Sigmoid colon (tissue), 4 donors: ENCODE data around the gene TPH2.

ENCODE experiments used
- CTCF ChIP-seq, 4 experiments: fragments of 450-650 bp in 3 of 4; fragments of 200-600 bp in 1 of 4; IDR thresholded peaks; one replicate each; pipeline ENCODE4 v1.5.1; 2016 to 2019; ENCODE audit warnings: antibody characterized with exemption in 4 of 4, mild to moderate bottlenecking in 3 of 4, moderate library complexity in 2 of 4
- POLR2A ChIP-seq, 2 donors: fragments of 450-650 bp; IDR thresholded peaks; one replicate each; pipeline ENCODE4 v1.6.1; 2016; ENCODE audit warnings: antibody characterized with exemption in 2 of 2, mild to moderate bottlenecking in 2 of 2, moderate library complexity in 2 of 2
- POLR2AphosphoS5 ChIP-seq, 4 donors: sonication (generic); formaldehyde crosslinking; IDR thresholded peaks; one replicate each; pipeline ENCODE4 v1.6.1; 2017; ENCODE audit warnings: antibody characterized with exemption in 4 of 4

DNA sequence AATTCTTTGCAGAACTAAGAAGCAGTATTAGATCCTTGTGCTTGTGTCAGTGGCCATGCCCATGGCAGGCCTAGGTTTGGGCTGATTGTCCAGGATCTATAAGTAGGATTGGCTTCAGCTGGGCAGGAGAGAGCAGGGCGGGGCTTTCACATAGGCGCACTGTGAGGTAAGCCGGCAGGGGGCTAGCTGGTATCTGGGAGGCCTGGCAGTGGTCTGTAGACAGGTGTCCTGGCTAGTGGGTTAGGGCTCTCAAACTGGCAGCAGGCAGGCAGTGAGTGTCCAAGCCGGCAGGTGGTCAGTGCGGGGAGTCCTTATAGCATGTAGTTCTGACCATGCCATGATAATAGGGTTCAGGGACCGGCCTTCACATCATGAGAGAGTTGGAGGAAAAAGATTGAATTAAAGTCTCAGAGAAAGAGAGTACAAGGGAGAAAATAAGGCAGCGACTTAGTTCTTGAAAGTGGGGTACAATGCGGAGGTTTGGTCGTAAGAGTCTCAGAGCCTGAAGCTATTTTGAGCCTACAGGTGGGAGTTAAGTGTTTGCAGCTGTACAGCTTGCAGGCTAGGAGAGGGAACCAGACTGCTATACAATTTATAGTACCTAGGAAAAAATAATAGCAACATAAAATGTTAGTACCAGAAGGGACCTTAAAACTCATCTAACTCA lies 137.4 kb downstream of the TPH2 start:
- TF ChIP-seq POLR2A (IDR thresholded peaks at IDR 0.05) (no peak), CTCF (IDR thresholded peaks at IDR 0.05) (no peak), POLR2AphosphoS5 (IDR thresholded peaks at IDR 0.05) (no peak)
